WTC11 (cell line): ENCODE data around the gene VTN. TPM values are rescaled to one million over a fixed set of nuclear protein-coding genes. Genes with fewer than 3 reads are reported as not detected.

Experiments used
- ATAC-seq: fragments of 200-7000 bp; cut with Tn5 transposase; 2 replicates; pipeline ENCODE4 v1.10.0; 2021; ENCODE audit warnings: mild to moderate bottlenecking, moderate library complexity
- CTCF ChIA-PET: fragments of 300-600 bp; sonication (Branson Sonifier 250); formaldehyde crosslinking; loops from one replicate; lab custom pipeline; 2021; ENCODE audit warnings: antibody characterized with exemption; lab: Charles Lee
- POLR2A ChIA-PET: fragments of 350-600 bp; sonication (Branson Sonifier 250); formaldehyde crosslinking; loops from one replicate; lab custom pipeline; 2021; ENCODE audit warnings: antibody characterized with exemption; lab: Charles Lee
- DNase-seq: peaks from one replicate; pipeline ENCODE4 v3.0.0; 2021; ENCODE audit warnings: low spot score
- H3K27ac Mint-ChIP-seq: 2 replicates; pipeline ENCODE4 v1.8.0; 2021; ENCODE audit warnings: mixed read lengths
- H3K27me3 Mint-ChIP-seq: 2 replicates; pipeline ENCODE4 v1.8.0; 2021; ENCODE audit warnings: low read depth, mild to moderate bottlenecking, moderate library complexity, mixed read lengths
- H3K36me3 Mint-ChIP-seq: 2 replicates; pipeline ENCODE4 v1.8.0; 2021; ENCODE audit warnings: mixed read lengths
- H3K4me1 Mint-ChIP-seq: 2 replicates; pipeline ENCODE4 v1.8.0; 2022; ENCODE audit warnings: mixed read lengths
- H3K4me3 Mint-ChIP-seq: 2 replicates; pipeline ENCODE4 v1.8.0; 2021; ENCODE audit warnings: mild to moderate bottlenecking, moderate library complexity, mixed read lengths
- H3K9me3 Mint-ChIP-seq: 2 replicates; pipeline ENCODE4 v1.8.0; 2021; ENCODE audit warnings: mixed read lengths
- ARID4B ChIP-seq: sonication (generic); formaldehyde crosslinking; IDR thresholded peaks from 2 replicates; pipeline ENCODE4 v1.8.0; 2023; ENCODE audit warnings: missing genetic modification reagents, mild to moderate bottlenecking, borderline replicate concordance
- CBFB ChIP-seq: sonication (generic); formaldehyde crosslinking; IDR thresholded peaks from 2 replicates; pipeline ENCODE4 v1.8.1; 2022; ENCODE audit warnings: mild to moderate bottlenecking, low read depth, missing genetic modification reagents
- CTCF ChIP-seq: fragments of 200-600 bp; IDR thresholded peaks from 2 replicates; pipeline ENCODE4 v1.8.0; 2022; ENCODE audit warnings: antibody characterized with exemption
- E2F1 ChIP-seq: sonication (generic); formaldehyde crosslinking; IDR thresholded peaks from 2 replicates; pipeline ENCODE4 v1.8.0; 2022; ENCODE audit warnings: mild to moderate bottlenecking, missing genetic modification reagents
- E2F4 ChIP-seq: sonication (generic); formaldehyde crosslinking; IDR thresholded peaks from 2 replicates; pipeline ENCODE4 v1.8.1; 2022; ENCODE audit warnings: low read depth, mild to moderate bottlenecking, moderate library complexity, missing genetic modification reagents, borderline replicate concordance
- FOXJ3 ChIP-seq: sonication (generic); formaldehyde crosslinking; IDR thresholded peaks from 2 replicates; pipeline ENCODE4 v1.9.0; 2021; ENCODE audit warnings: missing genetic modification reagents, mild to moderate bottlenecking, borderline replicate concordance
- FOXP1 ChIP-seq: sonication (generic); formaldehyde crosslinking; IDR thresholded peaks from 2 replicates; pipeline ENCODE4 v1.8.0; 2022; ENCODE audit warnings: missing genetic modification reagents, mild to moderate bottlenecking, moderate library complexity, borderline replicate concordance
- MAX ChIP-seq: sonication (generic); formaldehyde crosslinking; IDR thresholded peaks from 2 replicates; pipeline ENCODE4 v1.8.0; 2022; ENCODE audit warnings: mild to moderate bottlenecking, missing genetic modification reagents
- NFE2L1 ChIP-seq: sonication (generic); formaldehyde crosslinking; IDR thresholded peaks from 2 replicates; pipeline ENCODE4 v1.8.1; 2023; ENCODE audit warnings: missing genetic modification reagents
- NR1H2 ChIP-seq: sonication (generic); formaldehyde crosslinking; IDR thresholded peaks from 2 replicates; pipeline ENCODE4 v1.9.0; 2021; ENCODE audit warnings: mild to moderate bottlenecking, moderate library complexity, missing genetic modification reagents
- PRDM15 ChIP-seq: sonication (generic); formaldehyde crosslinking; IDR thresholded peaks from 2 replicates; pipeline ENCODE4 v1.8.0; 2022; ENCODE audit warnings: missing genetic modification reagents
- ZNF263 ChIP-seq: sonication (generic); formaldehyde crosslinking; IDR thresholded peaks from 2 replicates; pipeline ENCODE4 v1.8.1; 2022; ENCODE audit warnings: low read depth, mild to moderate bottlenecking, moderate library complexity, missing genetic modification reagents
- ZNF423 ChIP-seq: fragments of 250-450 bp; sonication (Bioruptor Pico); IDR thresholded peaks from 2 replicates; pipeline ENCODE4 v2.1.2; 2022; ENCODE audit warnings: mild to moderate bottlenecking, moderate library complexity
- total RNA-seq: library from RNA; stranded (reverse); gene quantifications from 3 replicates; pipeline ENCODE4 v1.2.3, GENCODE V29; 2021

The VTN gene
- total RNA-seq, 1 experiment from 2014 or later = 1.6 TPM

GRCh38 chr17:28370744-28371103 is 617 bp upstream of the VTN start:
- CTCF ChIA-PET = interaction anchor here (1.1 to 2.4 kb wide), 6 partner anchors 13 to 119 kb away, joined by 3 to 19 read pairs (median 7); partner anchors contain the start of genes IFT20, POLDIP2, SLC46A1 and TNFAIP1
- Mint-ChIP-seq H3K4me1 (peaks cover 21% of the 10 kb centered on the region), H3K27ac (peak overlapping the region; percentile 92; the same call in 1 of the 2 replicates), H3K4me3 (peak overlapping the region; percentile 75), H3K27me3 (peaks cover 41% of the 10 kb centered on the region), H3K36me3 (no peaks in the 10 kb centered on the region), H3K9me3 (no peaks in the 10 kb centered on the region)
- no peak for TF ChIP-seq E2F4 (CRISPR knock-in tag)
- TF ChIP-seq ZNF263 (CRISPR knock-in tag) = no peak
- TF ChIP-seq CTCF = no peak
- no peak for TF ChIP-seq ZNF423
- TF ChIP-seq NFE2L1 = no peak
- no peak for TF ChIP-seq FOXJ3
- no peak for TF ChIP-seq E2F1 (CRISPR knock-in tag)
- no peak for TF ChIP-seq PRDM15 (CRISPR knock-in tag)
- no peak for TF ChIP-seq ARID4B (CRISPR knock-in tag)
- TF ChIP-seq CBFB (CRISPR knock-in tag) = no peak
- TF ChIP-seq MAX (CRISPR knock-in tag) = no peak
- TF ChIP-seq NR1H2 = no peak
- no peak for TF ChIP-seq FOXP1 (CRISPR knock-in tag)
- no peak for ATAC-seq
- DNase-seq = no peak
- POLR2A ChIA-PET = no interaction called here
